Upper lobe of right lung (tissue), 1 donor: ENCODE data around the gene RGS19. TPM values are rescaled to one million over a fixed set of nuclear protein-coding genes. Genes with fewer than 3 reads are reported as not detected.
A peak's percentile ranks its signal among the peaks of the same experiment; 100 is the strongest.
"Not testable (repeated sequence)": the region's sequence is repeated elsewhere in the genome, so short reads cannot be mapped to it uniquely, and the experiment has no call there.

ENCODE experiments used
- ATAC-seq: fragments of 200-7000 bp; cut with Tn5 transposase; one replicate; pipeline ENCODE4 v1.9.1; 2020; ENCODE audit warnings: mild to moderate bottlenecking, moderate library complexity
- DNase-seq: peaks from one replicate; pipeline ENCODE4 v3.0.0-alpha.2; 2020
- H3K27ac ChIP-seq: fragments of 200-600 bp; one replicate; pipeline ENCODE4 v1.8.0; 2022
- H3K27me3 ChIP-seq: fragments of 200-600 bp; one replicate; pipeline ENCODE4 v1.8.0; 2022; ENCODE audit warnings: mild to moderate bottlenecking
- H3K36me3 ChIP-seq: fragments of 200-600 bp; one replicate; pipeline ENCODE4 v1.8.0; 2022
- H3K4me1 ChIP-seq: fragments of 200-600 bp; one replicate; pipeline ENCODE4 v1.8.0; 2022
- H3K4me3 ChIP-seq: fragments of 200-600 bp; one replicate; pipeline ENCODE4 v1.8.0; 2022; ENCODE audit warnings: mild to moderate bottlenecking
- H3K9me3 ChIP-seq: fragments of 200-600 bp; one replicate; pipeline ENCODE4 v1.8.0; 2022
- CTCF ChIP-seq: fragments of 200-600 bp; IDR thresholded peaks from one replicate; pipeline ENCODE4 v1.8.0; 2022; ENCODE audit warnings: antibody characterized with exemption
- intact Hi-C: fragments of 100-400 bp; cut with DNase I; formaldehyde crosslinking; loops from one replicate; pipeline ENCODE4 v1.11.0; 2022
- long read RNA-seq: library from polyadenylated mRNA; unstranded; transcript quantifications from one replicate; pipeline ENCODE4 v2.0.0, GENCODE V29; 2021
- total RNA-seq: library from RNA; stranded (reverse); fragmentation: NEBNext Ultra II Directional; extraction: Animal tissue kit (Norgen Biotek cat#: 25700); gene quantifications from one replicate; pipeline ENCODE4 v1.2.1, GENCODE V29; 2021
- donor health status: DM: no; HTN: yes; CAD: no; lungs with severe emphysema.

Gene RGS19, protein sequence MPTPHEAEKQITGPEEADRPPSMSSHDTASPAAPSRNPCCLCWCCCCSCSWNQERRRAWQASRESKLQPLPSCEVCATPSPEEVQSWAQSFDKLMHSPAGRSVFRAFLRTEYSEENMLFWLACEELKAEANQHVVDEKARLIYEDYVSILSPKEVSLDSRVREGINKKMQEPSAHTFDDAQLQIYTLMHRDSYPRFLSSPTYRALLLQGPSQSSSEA
- 40.8 TPM for total RNA-seq
- long read RNA-seq, transcript RGS19-201 (6 exons, 1,510 nt), result minor isoform, 16 of 123 reads
- long read RNA-seq, transcript RGS19-202 (6 exons, 1,593 nt), result major isoform, 56 of 123 reads
- long read RNA-seq, partial matches to known transcripts, result 13 of 123 reads
- long read RNA-seq, other reads (novel, unspliced or antisense), result 38 of 123 reads

DNA sequence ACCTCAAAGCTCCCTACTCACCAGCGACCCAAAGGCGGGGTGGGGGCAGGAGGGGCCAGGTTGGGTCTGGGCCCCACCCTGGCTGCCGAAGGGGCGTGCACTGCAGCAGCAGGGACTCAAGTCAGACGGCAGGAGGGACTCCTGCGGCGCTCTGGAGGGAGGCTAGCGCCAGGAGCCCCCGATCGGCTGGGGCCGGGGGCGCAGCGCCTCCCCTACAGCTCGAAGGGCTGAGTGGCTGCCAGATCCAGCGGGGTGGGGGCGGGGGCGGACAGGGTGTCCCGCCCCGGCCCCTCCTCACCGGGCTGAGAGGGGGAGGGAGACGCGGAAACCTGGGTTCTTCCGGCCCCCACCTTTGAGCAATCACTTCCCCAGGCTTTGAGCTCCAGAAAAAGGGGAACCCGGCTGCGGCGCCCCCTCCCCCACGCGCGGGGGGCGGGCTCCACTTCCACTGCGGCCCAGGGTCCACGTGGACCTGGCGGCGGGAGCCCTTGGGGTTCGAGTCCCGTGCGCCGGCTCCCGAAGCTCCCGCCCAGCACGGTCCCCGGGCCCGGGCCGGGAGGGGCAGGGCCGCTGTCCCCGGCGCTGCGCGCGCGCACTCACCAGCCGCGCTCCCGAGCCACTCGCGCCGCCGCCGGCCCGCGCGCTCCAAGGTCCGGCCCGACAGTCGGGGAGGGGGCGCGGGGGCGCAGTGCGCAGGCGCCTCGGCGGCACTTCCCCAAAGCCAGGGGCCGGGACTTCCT is at the start of gene RGS19:
Gene RGS19 (minus strand): TSS at position 246 of the 740 bp plus-strand sequence. CDS start 2,632 bp downstream, outside the sequence.
- H3K4me1 ChIP-seq, result peaks cover 31% of the 10 kb centered on the region
- no peak for TF ChIP-seq CTCF

GRCh38 chr20:64123517-64123916 is 44.2 kb upstream of the RGS19 start:
- H3K4me3 ChIP-seq, ATAC-seq, H3K4me1 ChIP-seq, H3K9me3 ChIP-seq, H3K36me3 ChIP-seq, H3K27ac ChIP-seq, H3K27me3 ChIP-seq, intact Hi-C loops: not testable (repeated sequence)
- DNase-seq, result peak; percentile 25

More for the DNA sequence above, at the start of gene RGS19:
- intact Hi-C loops, result no loop called here
- DNase-seq, result peak; percentile 92
- no peaks in the 10 kb centered on the region for H3K9me3 ChIP-seq
- H3K4me3 ChIP-seq, result peak within 1 kb of the TSS; percentile 71
- peaks cover 6% of the 10 kb centered on the region for H3K27me3 ChIP-seq
- ATAC-seq, result peak; percentile 68
- H3K36me3 ChIP-seq, result no peaks in the 10 kb centered on the region
- H3K27ac ChIP-seq, result peak within 1 kb of the TSS; percentile 83

GRCh38 chr20:64122927-64123326 is 43.6 kb upstream of the RGS19 start:
- ATAC-seq, intact Hi-C loops, H3K4me3 ChIP-seq, H3K9me3 ChIP-seq, H3K4me1 ChIP-seq, H3K36me3 ChIP-seq, H3K27me3 ChIP-seq, H3K27ac ChIP-seq: not testable (repeated sequence)
- peak; percentile 20 for DNase-seq

- no peak overlapping the region for H3K4me3 ChIP-seq
- DNase-seq, result peak; percentile 23
- no peaks in the 10 kb centered on the region for H3K4me1 ChIP-seq
- no peaks in the 10 kb centered on the region for H3K9me3 ChIP-seq
- peaks cover 9% of the 10 kb centered on the region for H3K27me3 ChIP-seq
- no peak for TF ChIP-seq CTCF
- H3K27ac ChIP-seq, result no peak overlapping the region
- no peak for ATAC-seq
- intact Hi-C loops, result no loop called here
- H3K36me3 ChIP-seq, result no peaks in the 10 kb centered on the region
Observed at GRCh38 chr20:64121586-64121985, 42.3 kb upstream of the RGS19 start.

DNA sequence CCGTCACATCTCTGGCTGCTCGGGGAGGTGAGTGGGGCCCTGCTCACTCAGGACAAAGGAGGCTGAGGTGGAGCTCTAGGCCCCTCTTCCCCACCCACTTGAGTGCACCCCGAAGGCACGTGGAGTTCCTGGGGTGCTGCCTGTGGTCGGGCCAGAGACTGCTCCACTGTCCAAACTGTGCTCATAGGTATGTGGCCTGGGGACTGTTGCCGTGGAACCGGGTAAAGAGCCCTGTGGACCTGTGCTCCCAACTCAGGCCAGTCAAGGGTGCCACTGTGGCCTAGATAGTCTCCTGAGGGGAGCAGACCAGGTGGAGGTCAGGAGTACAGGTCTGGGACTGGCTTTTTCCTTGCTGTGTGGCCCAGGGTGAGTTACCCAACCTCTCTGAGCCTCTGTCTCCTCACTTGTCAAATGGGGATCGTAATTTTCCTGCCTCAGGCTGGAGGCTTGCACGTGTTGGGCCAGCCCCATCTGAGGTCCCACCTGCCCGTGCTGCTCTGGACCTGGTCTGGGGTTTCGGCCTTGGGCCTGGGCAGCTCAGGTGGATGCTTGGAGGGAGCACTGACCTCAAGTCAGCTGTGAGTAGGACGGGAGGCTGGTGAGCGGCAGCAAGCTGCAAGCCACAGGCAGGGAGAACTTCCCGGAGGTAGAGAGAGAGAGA is 40.5 kb upstream of the RGS19 start:
- Histone ChIP-seq H3K36me3 (no peaks in the 10 kb centered on the region), H3K4me3 (no peak overlapping the region), H3K27me3 (peaks cover 9% of the 10 kb centered on the region), H3K9me3 (no peaks in the 10 kb centered on the region), H3K27ac (no peak overlapping the region), H3K4me1 (no peaks in the 10 kb centered on the region)
- no peak for TF ChIP-seq CTCF
- DNase-seq, result peak; percentile 63
- no peak for ATAC-seq
- intact Hi-C loops, result no loop called here

DNA sequence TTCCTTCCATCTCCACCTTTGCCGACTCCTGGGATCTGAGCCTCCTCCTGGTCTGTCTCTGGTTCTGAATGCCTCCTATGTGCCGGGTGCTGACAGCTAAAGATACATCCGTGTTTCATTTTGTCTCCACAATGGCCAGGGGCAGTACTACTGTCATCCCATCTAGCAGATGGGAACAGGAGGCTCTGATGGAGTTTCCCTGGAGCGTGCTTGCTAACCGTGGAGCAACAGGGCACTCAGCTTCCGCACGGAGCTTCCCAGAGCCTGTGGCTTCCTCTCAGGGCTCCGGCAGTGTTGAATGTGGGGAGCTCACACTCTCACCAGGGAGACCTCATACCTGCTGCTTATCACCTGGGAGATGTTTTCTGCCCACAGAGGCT is 40.0 kb upstream of the RGS19 start:
- ATAC-seq (no peak), DNase-seq (peak; percentile 38)
- H3K27ac ChIP-seq, result no peak overlapping the region
- no peaks in the 10 kb centered on the region for H3K9me3 ChIP-seq
- H3K4me1 ChIP-seq, result no peaks in the 10 kb centered on the region
- TF ChIP-seq CTCF, result no peak
- no peaks in the 10 kb centered on the region for H3K36me3 ChIP-seq
- intact Hi-C loops, result no loop called here
- no peak overlapping the region for H3K4me3 ChIP-seq
- peaks cover 9% of the 10 kb centered on the region for H3K27me3 ChIP-seq

DNA sequence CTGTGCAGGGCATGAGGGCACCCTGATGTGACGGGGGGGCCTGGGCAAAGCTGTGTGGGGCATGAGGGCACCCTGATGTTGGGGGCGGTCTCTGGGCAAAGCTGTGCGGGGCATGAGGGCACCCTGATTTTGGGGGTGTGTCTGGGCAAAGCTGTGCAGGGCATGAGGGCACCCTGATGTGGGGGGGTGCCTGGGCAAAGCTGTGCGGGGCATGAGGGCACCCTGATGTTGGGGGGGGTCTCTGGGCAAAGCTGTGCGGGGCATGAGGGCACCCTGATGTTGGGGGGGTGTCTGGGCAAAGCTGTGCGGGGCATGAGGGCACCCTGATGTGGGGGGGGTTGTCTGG is 38.1 kb upstream of the RGS19 start:
- H3K27me3 ChIP-seq, H3K4me1 ChIP-seq, H3K36me3 ChIP-seq, ATAC-seq, H3K9me3 ChIP-seq, intact Hi-C loops, H3K4me3 ChIP-seq, H3K27ac ChIP-seq: not testable (repeated sequence)
- peak; percentile 3 for DNase-seq
